Neuron (in vitro differentiated cells): ENCODE results near the gene ANXA4.

Source experiments
- H2AFZ ChIP-seq: one replicate; pipeline ENCODE4 v1.6.1; 2013; ENCODE audit warnings: low read depth, mild to moderate bottlenecking, inconsistent platforms, low read length, moderate library complexity
- H3K27me3 ChIP-seq: one replicate; pipeline ENCODE4 v1.6.1; 2013; ENCODE audit warnings: low read length; ENCODE audit not compliant: insufficient read depth
- H3K36me3 ChIP-seq: one replicate; pipeline ENCODE4 v1.6.1; 2013; ENCODE audit warnings: low read length; ENCODE audit not compliant: insufficient read depth
- H3K4me1 ChIP-seq: one replicate; pipeline ENCODE4 v1.6.1; 2013; ENCODE audit warnings: low read length; ENCODE audit not compliant: insufficient read depth
- H3K4me3 ChIP-seq: 2 replicates; pipeline ENCODE4 v1.5.1; 2013; ENCODE audit warnings: mild to moderate bottlenecking, low read length, moderate library complexity
- H3K9me3 ChIP-seq: one replicate; pipeline ENCODE4 v1.6.1; 2013; ENCODE audit warnings: low read length

The ANXA4 gene

GRCh38 chr2:69781321-69782248 lies 39.7 kb downstream of the ANXA4 start:
- no peaks in the 10 kb centered on the region for H3K4me1 ChIP-seq
- peaks cover 2% of the 10 kb centered on the region for H3K9me3 ChIP-seq
- H3K36me3 ChIP-seq = no peaks in the 10 kb centered on the region

GRCh38 chr2:69784228-69784627 lies 42.3 kb downstream of the ANXA4 start:
- H3K9me3 ChIP-seq = no peaks in the 10 kb centered on the region
- H2AFZ ChIP-seq = no peak overlapping the region
- no peak overlapping the region for H3K4me3 ChIP-seq
- H3K4me1 ChIP-seq = peaks cover 3% of the 10 kb centered on the region
- no peaks in the 10 kb centered on the region for H3K36me3 ChIP-seq
- no peaks in the 10 kb centered on the region for H3K27me3 ChIP-seq

More at GRCh38 chr2:69781321-69782248, 39.7 kb downstream of the ANXA4 start:
- H3K4me3 ChIP-seq = no peak overlapping the region
- no peak overlapping the region for H2AFZ ChIP-seq
- no peaks in the 10 kb centered on the region for H3K27me3 ChIP-seq

- no peaks in the 10 kb centered on the region for H3K9me3 ChIP-seq
- H3K4me1 ChIP-seq = peaks cover 15% of the 10 kb centered on the region
- H3K27me3 ChIP-seq = no peaks in the 10 kb centered on the region
- no peak overlapping the region for H3K4me3 ChIP-seq
- H3K36me3 ChIP-seq = no peaks in the 10 kb centered on the region
- H2AFZ ChIP-seq = no peak overlapping the region
Observed at GRCh38 chr2:69785358-69785757, 43.4 kb downstream of the ANXA4 start.

- H3K4me3 ChIP-seq = no peak overlapping the region
- H3K4me1 ChIP-seq = peaks cover 22% of the 10 kb centered on the region
- H2AFZ ChIP-seq = no peak overlapping the region
- H3K36me3 ChIP-seq = no peaks in the 10 kb centered on the region
- H3K27me3 ChIP-seq = no peaks in the 10 kb centered on the region
- no peaks in the 10 kb centered on the region for H3K9me3 ChIP-seq
Observed at GRCh38 chr2:69786052-69786560, 44.2 kb downstream of the ANXA4 start.

GRCh38 chr2:69789175-69789721 lies 47.3 kb downstream of the ANXA4 start:
- no peaks in the 10 kb centered on the region for H3K36me3 ChIP-seq
- H3K4me1 ChIP-seq = peaks cover 27% of the 10 kb centered on the region
- H3K27me3 ChIP-seq = no peaks in the 10 kb centered on the region
- no peak overlapping the region for H2AFZ ChIP-seq
- H3K9me3 ChIP-seq = no peaks in the 10 kb centered on the region
- peak overlapping the region; percentile 18 for H3K4me3 ChIP-seq

- no peaks in the 10 kb centered on the region for H3K36me3 ChIP-seq
- H2AFZ ChIP-seq = no peak overlapping the region
- peaks cover 27% of the 10 kb centered on the region for H3K4me1 ChIP-seq
- H3K9me3 ChIP-seq = no peaks in the 10 kb centered on the region
- H3K27me3 ChIP-seq = no peaks in the 10 kb centered on the region
- peak overlapping the region; percentile 18 for H3K4me3 ChIP-seq
Observed at GRCh38 chr2:69789772-69790600, 48.1 kb downstream of the ANXA4 start.

- no peaks in the 10 kb centered on the region for H3K9me3 ChIP-seq
- no peaks in the 10 kb centered on the region for H3K36me3 ChIP-seq
- no peak overlapping the region for H2AFZ ChIP-seq
- H3K4me3 ChIP-seq = peak overlapping the region; percentile 18
- no peaks in the 10 kb centered on the region for H3K27me3 ChIP-seq
- peaks cover 27% of the 10 kb centered on the region for H3K4me1 ChIP-seq
Observed at GRCh38 chr2:69790601-69790959, 48.6 kb downstream of the ANXA4 start.

GRCh38 chr2:69791045-69791444 lies 49.1 kb downstream of the ANXA4 start:
- Histone ChIP-seq H3K4me3 (no peak overlapping the region), H3K27me3 (no peaks in the 10 kb centered on the region), H2AFZ (no peak overlapping the region), H3K9me3 (no peaks in the 10 kb centered on the region), H3K36me3 (no peaks in the 10 kb centered on the region), H3K4me1 (peaks cover 27% of the 10 kb centered on the region)

- Histone ChIP-seq H3K9me3 (no peaks in the 10 kb centered on the region), H3K4me1 (peaks cover 36% of the 10 kb centered on the region), H3K27me3 (no peaks in the 10 kb centered on the region), H3K4me3 (no peak overlapping the region), H3K36me3 (no peaks in the 10 kb centered on the region), H2AFZ (no peak overlapping the region)
Observed at GRCh38 chr2:69796174-69796573, 54.2 kb downstream of the ANXA4 start.

GRCh38 chr2:69797235-69797634 lies 55.3 kb downstream of the ANXA4 start:
- Histone ChIP-seq H3K36me3 (no peaks in the 10 kb centered on the region), H3K4me1 (peaks cover 38% of the 10 kb centered on the region), H3K27me3 (no peaks in the 10 kb centered on the region), H2AFZ (no peak overlapping the region), H3K4me3 (no peak overlapping the region), H3K9me3 (no peaks in the 10 kb centered on the region)

GRCh38 chr2:69797836-69798289 lies 55.9 kb downstream of the ANXA4 start:
- Histone ChIP-seq H3K4me3 (no peak overlapping the region), H2AFZ (no peak overlapping the region), H3K36me3 (no peaks in the 10 kb centered on the region), H3K27me3 (no peaks in the 10 kb centered on the region), H3K9me3 (no peaks in the 10 kb centered on the region), H3K4me1 (peaks cover 39% of the 10 kb centered on the region)

- H3K9me3 ChIP-seq = no peaks in the 10 kb centered on the region
- no peaks in the 10 kb centered on the region for H3K27me3 ChIP-seq
- H2AFZ ChIP-seq = no peak overlapping the region
- no peaks in the 10 kb centered on the region for H3K36me3 ChIP-seq
- H3K4me3 ChIP-seq = peak overlapping the region; percentile 12
- peaks cover 39% of the 10 kb centered on the region for H3K4me1 ChIP-seq
Observed at GRCh38 chr2:69798290-69798908, 56.5 kb downstream of the ANXA4 start.
